ENCODE results near the gene OR10D3.

OR10D3 gene, protein sequence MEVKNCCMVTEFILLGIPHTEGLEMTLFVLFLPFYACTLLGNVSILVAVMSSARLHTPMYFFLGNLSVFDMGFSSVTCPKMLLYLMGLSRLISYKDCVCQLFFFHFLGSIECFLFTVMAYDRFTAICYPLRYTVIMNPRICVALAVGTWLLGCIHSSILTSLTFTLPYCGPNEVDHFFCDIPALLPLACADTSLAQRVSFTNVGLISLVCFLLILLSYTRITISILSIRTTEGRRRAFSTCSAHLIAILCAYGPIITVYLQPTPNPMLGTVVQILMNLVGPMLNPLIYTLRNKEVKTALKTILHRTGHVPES

GRCh38 chr11:124183068-124183467 lies at the start of gene OR10D3:
Gene OR10D3 (plus strand): TSS chr11:124183345. CDS start chr11:124185270, 1,925 bp downstream.
- no peak for DNase-seq (ENCODE audit: extremely low read depth, low read depth)
- TF ChIP-seq CTCF (IDR thresholded peaks at IDR 0.05; ENCODE audit: low read depth, low read length) = no peak

DNA sequence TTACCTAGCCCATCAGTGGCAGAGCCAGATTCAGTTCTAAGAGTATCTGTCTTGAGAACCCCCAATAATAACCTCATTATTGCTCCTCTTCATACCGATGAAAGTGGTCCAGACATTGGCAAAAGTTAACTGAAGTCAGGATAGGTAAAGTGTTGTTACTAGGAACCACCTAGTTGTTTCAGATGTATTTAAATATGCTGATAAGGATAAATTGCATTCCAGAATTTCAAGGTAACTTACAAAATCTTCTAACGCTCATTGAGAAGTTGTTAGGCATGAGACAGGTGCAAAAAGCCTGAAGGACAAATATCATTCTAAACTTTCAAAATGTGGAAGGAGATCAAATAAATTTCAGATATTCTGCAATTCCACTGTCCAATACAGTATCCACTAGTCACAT lies 40.1 kb upstream of the OR10D3 start:
- no peak for TF ChIP-seq CTCF (IDR thresholded peaks at IDR 0.05; ENCODE audit: low read depth, low read length)

GRCh38 chr11:124147951-124148350 lies 35.2 kb upstream of the OR10D3 start:
- no peak for TF ChIP-seq CTCF (IDR thresholded peaks at IDR 0.05; ENCODE audit: low read depth, low read length)
- no peak for DNase-seq (ENCODE audit: extremely low read depth, low read depth)

More for the DNA sequence above, 40.1 kb upstream of the OR10D3 start:
- no peak for DNase-seq (ENCODE audit: extremely low read depth, low read depth)

DNA sequence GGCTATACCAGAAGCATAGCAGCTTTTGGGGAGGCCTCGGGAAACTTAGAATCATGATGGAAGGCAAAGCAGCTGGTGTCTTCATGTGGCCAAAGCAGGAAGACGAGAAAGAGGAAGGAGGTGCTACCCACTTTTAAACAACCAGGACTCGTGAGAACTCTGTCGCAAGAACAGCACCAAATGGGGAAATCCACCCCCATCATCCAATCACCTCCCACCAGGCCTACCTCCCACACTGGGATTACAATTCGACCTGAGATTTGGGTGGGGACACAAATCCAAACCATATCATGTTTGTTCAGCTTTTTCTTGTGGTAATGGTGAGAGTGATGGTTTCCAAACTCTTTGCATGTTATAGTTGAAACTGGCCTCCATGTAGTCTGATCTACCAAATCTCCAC lies 32.5 kb upstream of the OR10D3 start:
- TF ChIP-seq CTCF (IDR thresholded peaks at IDR 0.05; ENCODE audit: low read depth, low read length) = no peak
- no peak for DNase-seq (ENCODE audit: extremely low read depth, low read depth)

DNA sequence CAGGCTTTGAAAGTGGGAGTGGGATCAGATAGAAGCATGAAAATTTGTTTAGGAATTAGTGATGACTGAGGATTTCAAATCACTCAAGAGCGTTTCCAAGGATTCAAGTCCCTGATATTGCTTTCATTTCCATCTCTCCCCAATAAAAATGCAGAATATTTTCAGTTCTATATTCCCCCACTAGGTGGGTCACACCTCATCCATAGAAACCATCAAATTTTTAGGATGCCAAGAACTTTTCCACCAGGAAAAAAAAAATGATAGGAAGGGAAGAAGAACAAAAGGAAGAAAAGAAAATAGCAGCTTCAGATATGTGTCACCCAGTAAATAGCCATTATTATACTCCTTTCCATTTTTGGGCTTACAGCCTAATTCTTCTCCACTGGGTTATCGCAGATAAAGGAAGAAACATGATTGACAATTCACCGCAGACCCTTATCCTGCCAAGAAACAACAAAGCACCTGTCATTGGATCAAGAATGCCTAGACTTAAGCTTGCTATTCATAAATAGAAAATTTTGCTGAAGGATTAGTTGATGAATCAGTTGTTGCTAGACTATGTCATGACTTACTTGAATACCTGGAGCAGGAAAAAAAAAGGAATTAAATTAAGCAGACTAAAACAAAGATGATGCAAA lies 30.3 kb upstream of the OR10D3 start:
- DNase-seq (ENCODE audit: extremely low read depth, low read depth) = no peak
- TF ChIP-seq CTCF (IDR thresholded peaks at IDR 0.05; ENCODE audit: low read depth, low read length) = no peak

DNA sequence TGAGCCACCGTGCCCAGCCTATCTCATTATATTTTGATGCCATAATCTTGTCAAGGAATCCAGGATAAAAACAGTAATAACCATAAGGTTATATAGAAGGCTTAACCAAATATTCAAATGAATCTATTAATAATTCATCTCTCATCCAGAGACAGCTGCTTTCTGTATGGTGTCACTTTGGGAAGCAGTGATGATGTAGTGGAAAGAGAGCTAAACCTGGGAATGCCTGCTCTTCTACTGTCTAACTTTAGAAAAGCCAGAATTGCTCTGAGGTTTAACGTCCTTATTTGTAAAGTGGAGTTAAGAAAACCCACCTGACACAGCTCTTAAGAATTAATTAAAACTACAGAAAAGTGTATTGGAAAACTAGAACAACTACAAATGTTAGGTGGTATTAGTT lies 29.3 kb upstream of the OR10D3 start:
- TF ChIP-seq CTCF (IDR thresholded peaks at IDR 0.05; ENCODE audit: low read depth, low read length) = no peak
- no peak for DNase-seq (ENCODE audit: extremely low read depth, low read depth)

GRCh38 chr11:124159481-124159880 lies 23.7 kb upstream of the OR10D3 start:
- no peak for TF ChIP-seq CTCF (IDR thresholded peaks at IDR 0.05; ENCODE audit: low read depth, low read length)

More at GRCh38 chr11:124159481-124159880, 23.7 kb upstream of the OR10D3 start:
- no peak for DNase-seq (ENCODE audit: extremely low read depth, low read depth)

Measured in AG09319 (cell line).